H9 (cell line): ENCODE data around the gene ZFYVE27. TPM values are rescaled to one million over a fixed set of nuclear protein-coding genes. Genes with fewer than 3 reads are reported as not detected.

Source experiments
- DNase-seq: peaks from one replicate; pipeline ENCODE4 v3.0.0-alpha.2; 2017
- H2AFZ ChIP-seq: one replicate; pipeline ENCODE4 v1.6.1; 2013; ENCODE audit warnings: mild to moderate bottlenecking, low read length, control low read depth, moderate library complexity
- H2AK5ac ChIP-seq: 2 replicates; pipeline ENCODE4 v1.6.1; 2013; ENCODE audit warnings: low read length, control low read depth, mixed read lengths; ENCODE audit not compliant: insufficient read length
- H2BK120ac ChIP-seq: one replicate; pipeline ENCODE4 v1.6.1; 2013; ENCODE audit warnings: low read depth, mild to moderate bottlenecking, low read length, control low read depth, inconsistent platforms; ENCODE audit not compliant: poor library complexity, severe bottlenecking
- H2BK12ac ChIP-seq: 2 replicates; pipeline ENCODE4 v1.6.1; 2013; ENCODE audit warnings: low read length, control low read depth, mixed read lengths, low read depth; ENCODE audit not compliant: insufficient read length
- H2BK15ac ChIP-seq: 2 replicates; pipeline ENCODE4 v1.6.1; 2013; ENCODE audit warnings: low read depth, low read length, control low read depth
- H2BK20ac ChIP-seq: one replicate; pipeline ENCODE4 v1.6.1; 2013; ENCODE audit warnings: low read depth, mild to moderate bottlenecking, low read length, control low read depth, inconsistent platforms; ENCODE audit not compliant: poor library complexity, severe bottlenecking
- H2BK5ac ChIP-seq: 2 replicates; pipeline ENCODE4 v1.6.1; 2013; ENCODE audit warnings: low read length, control low read depth, mixed read lengths; ENCODE audit not compliant: insufficient read length
- H3K14ac ChIP-seq: 2 replicates; pipeline ENCODE4 v1.6.1; 2013; ENCODE audit warnings: low read length, control low read depth; ENCODE audit not compliant: insufficient read depth
- H3K18ac ChIP-seq: 2 replicates; pipeline ENCODE4 v1.6.1; 2013; ENCODE audit warnings: low read depth, mild to moderate bottlenecking, mixed read lengths, low read length, control low read depth; ENCODE audit not compliant: insufficient read length
- H3K23ac ChIP-seq: 2 replicates; pipeline ENCODE4 v1.6.1; 2013; ENCODE audit warnings: low read length, control low read depth, mixed read lengths, low read depth; ENCODE audit not compliant: insufficient read length
- H3K23me2 ChIP-seq: 2 replicates; pipeline ENCODE4 v1.6.1; 2013; ENCODE audit warnings: low read depth, mild to moderate bottlenecking, mixed read lengths, low read length, control low read depth; ENCODE audit not compliant: insufficient read length, poor library complexity, severe bottlenecking
- H3K27ac ChIP-seq: 2 replicates; pipeline ENCODE4 v1.5.1; 2013; ENCODE audit warnings: low read length, control low read depth, mixed read lengths, low read depth; ENCODE audit not compliant: insufficient read length
- H3K27me3 ChIP-seq: 2 replicates; pipeline ENCODE4 v1.6.1; 2013; ENCODE audit warnings: low read length, control low read depth, inconsistent platforms; ENCODE audit not compliant: insufficient read depth
- H3K4ac ChIP-seq: 2 replicates; pipeline ENCODE4 v1.6.1; 2013; ENCODE audit warnings: low read depth, mild to moderate bottlenecking, control low read depth, inconsistent platforms, low read length, moderate library complexity
- H3K4me1 ChIP-seq: 2 replicates; pipeline ENCODE4 v1.6.1; 2013; ENCODE audit warnings: low read length, control low read depth, inconsistent platforms; ENCODE audit not compliant: insufficient read depth
- H3K4me2 ChIP-seq: 2 replicates; pipeline ENCODE4 v1.6.1; 2013; ENCODE audit warnings: low read length, control low read depth, mixed read lengths; ENCODE audit not compliant: insufficient read length, insufficient read depth
- H3K56ac ChIP-seq: 2 replicates; pipeline ENCODE4 v1.6.1; 2013; ENCODE audit warnings: low read depth, mild to moderate bottlenecking, mixed read lengths, low read length, control low read depth; ENCODE audit not compliant: insufficient read length
- H3K79me1 ChIP-seq: 2 replicates; pipeline ENCODE4 v1.6.1; 2013; ENCODE audit warnings: low read depth, mild to moderate bottlenecking, moderate library complexity, low read length, control low read depth, inconsistent platforms; ENCODE audit not compliant: insufficient read depth, poor library complexity, severe bottlenecking
- H3K79me2 ChIP-seq: 2 replicates; pipeline ENCODE4 v1.6.1; 2013; ENCODE audit warnings: low read length, control low read depth, inconsistent platforms; ENCODE audit not compliant: insufficient read depth
- H3K9ac ChIP-seq: 2 replicates; pipeline ENCODE4 v1.6.1; 2013; ENCODE audit warnings: low read length, control low read depth, mixed read lengths; ENCODE audit not compliant: insufficient read length; ENCODE audit errors: extremely low read depth
- H3K9me3 ChIP-seq: one replicate; pipeline ENCODE4 v1.6.1; 2013; ENCODE audit warnings: low read depth, low read length, inconsistent platforms; ENCODE audit not compliant: control insufficient read depth
- H3T11ph ChIP-seq: one replicate; pipeline ENCODE4 v1.6.1; 2013; ENCODE audit warnings: mild to moderate bottlenecking, low read length, control low read depth, inconsistent platforms
- H4K20me1 ChIP-seq: one replicate; pipeline ENCODE4 v1.6.1; 2013; ENCODE audit not compliant: control insufficient read depth, insufficient read length, insufficient read depth
- H4K5ac ChIP-seq: 2 replicates; pipeline ENCODE4 v1.6.1; 2013; ENCODE audit warnings: low read depth, mild to moderate bottlenecking, mixed read lengths, low read length, control low read depth; ENCODE audit not compliant: insufficient read length
- H4K8ac ChIP-seq: replicated peaks from 2 replicates; pipeline ENCODE4 v1.6.1; 2013; ENCODE audit warnings: low read length, control low read depth, mixed read lengths, low read depth; ENCODE audit not compliant: insufficient read length
- H4K91ac ChIP-seq: 2 replicates; pipeline ENCODE4 v1.6.1; 2013; ENCODE audit warnings: low read depth, mild to moderate bottlenecking, moderate library complexity, mixed read lengths, low read length, control low read depth; ENCODE audit not compliant: insufficient read length
- H3K27ac Mint-ChIP-seq, 3 experiments: 2 replicates in 2 of 3; 3 replicates in 1 of 3; pipeline ENCODE4 v1.8.0; 2020 to 2021; ENCODE audit warnings: mixed read lengths in 3 of 3, mild to moderate bottlenecking in 1 of 3, moderate library complexity in 1 of 3
- H3K27me3 Mint-ChIP-seq: 2 replicates; pipeline ENCODE4 v1.8.0; 2021; ENCODE audit warnings: low read depth, mild to moderate bottlenecking, moderate library complexity, mixed read lengths
- H3K36me3 Mint-ChIP-seq, 3 experiments: 2 replicates in 2 of 3; 3 replicates in 1 of 3; pipeline ENCODE4 v1.8.0; 2020 to 2021; ENCODE audit warnings: low read depth in 3 of 3, mixed read lengths in 3 of 3; ENCODE audit not compliant: insufficient read depth in 1 of 3
- H3K4me1 Mint-ChIP-seq, 2 experiments: 2 replicates each; pipeline ENCODE4 v1.8.0; 2020; ENCODE audit warnings: mixed read lengths in 2 of 2
- H3K4me3 Mint-ChIP-seq, 2 experiments: 2 replicates in 1 of 2; 3 replicates in 1 of 2; pipeline ENCODE4 v1.8.0; 2020 to 2021; ENCODE audit warnings: mild to moderate bottlenecking in 2 of 2, mixed read lengths in 2 of 2, moderate library complexity in 1 of 2
- H3K9me3 Mint-ChIP-seq, 2 experiments: 2 replicates in 1 of 2; 3 replicates in 1 of 2; pipeline ENCODE4 v1.8.0; 2020; ENCODE audit warnings: mild to moderate bottlenecking in 2 of 2, mixed read lengths in 2 of 2, moderate library complexity in 1 of 2
- WGBS: extraction: QIAGEN DNeasy Blood & Tissue Kit; methylation state at CpG from one replicate; pipeline ENCODE4 v1.1.7; 2013; ENCODE audit warnings: missing lambda C conversion rate, low lambda C conversion rate, mixed read lengths; ENCODE audit not compliant: insufficient read length; ENCODE audit errors: extremely low coverage; 5-methylcytosine and 5-hydroxymethylcytosine counted together
- total RNA-seq: library from RNA; stranded (reverse); gene quantifications from 2 replicates; pipeline ENCODE4 v1.2.1, GENCODE V29; 2021
- TF ChIP-seq, protein P1 (sequence below): fragments of 200-600 bp; sonication (generic); conservative IDR thresholded peaks from 3 replicates; pipeline ENCODE4 v1.8.0; 2021; ENCODE audit warnings: antibody characterized with exemption, mild to moderate bottlenecking

The ZFYVE27 gene
- total RNA-seq, 1 experiment from 2014 or later = 33.2 TPM

DNA sequence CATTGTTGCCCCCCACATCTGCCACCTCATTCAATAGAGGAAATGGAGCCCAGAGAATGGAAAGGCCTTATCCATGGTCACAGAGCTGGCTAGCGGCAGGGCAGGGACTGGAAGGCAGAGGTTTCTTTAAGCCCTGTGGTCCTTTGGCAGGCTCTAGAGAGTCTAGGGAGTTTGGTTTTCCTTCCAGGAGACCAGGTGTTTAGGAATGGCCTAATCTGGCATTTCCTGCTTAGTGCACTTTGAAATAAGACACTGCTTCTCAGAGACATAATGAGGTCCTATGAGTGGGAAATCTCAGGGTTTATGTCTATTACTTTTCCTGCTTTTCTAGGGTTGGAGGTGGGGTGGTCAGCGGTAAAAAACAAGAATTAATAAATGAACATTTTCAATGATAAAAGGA lies 17.3 kb upstream of the ZFYVE27 start:
- Histone ChIP-seq H2BK5ac (no peak overlapping the region), H3K4me2 (no peak overlapping the region), H3K23me2 (peaks cover 9% of the 10 kb centered on the region), H4K20me1 (no peaks in the 10 kb centered on the region), H3K9me3 (no peaks in the 10 kb centered on the region), H3K27ac (no peak overlapping the region), H3K14ac (no peak overlapping the region), H2BK12ac (no peak overlapping the region), H2AFZ (no peak overlapping the region), H4K91ac (no peak overlapping the region), H3K79me2 (no peaks in the 10 kb centered on the region), H2AK5ac (no peak overlapping the region), H3T11ph (no peak overlapping the region), H2BK15ac (no peak overlapping the region), H3K4ac (no peak overlapping the region), H3K79me1 (no peaks in the 10 kb centered on the region), H4K5ac (no peak overlapping the region), H3K56ac (no peak overlapping the region), H3K9ac (no peak overlapping the region), H3K23ac (no peak overlapping the region), H4K8ac (no peak overlapping the region), H3K18ac (no peak overlapping the region), H2BK20ac (no peak overlapping the region), H3K4me1 (peaks cover 8% of the 10 kb centered on the region; the same call in 1 of the 2 replicates), H2BK120ac (no peak overlapping the region), H3K27me3 (no peaks in the 10 kb centered on the region)
- no CpG with 5 or more reads among the region's 2 CpGs for WGBS
- no peaks in the 10 kb centered on the region; the same call in 1 of the 2 replicates for H3K27me3 Mint-ChIP-seq
- H3K27ac Mint-ChIP-seq = peak overlapping the region in 2 of 3 experiments; percentile 54 to 94; a peak in 5 of 7 replicates
- TF ChIP-seq, protein P1, sequence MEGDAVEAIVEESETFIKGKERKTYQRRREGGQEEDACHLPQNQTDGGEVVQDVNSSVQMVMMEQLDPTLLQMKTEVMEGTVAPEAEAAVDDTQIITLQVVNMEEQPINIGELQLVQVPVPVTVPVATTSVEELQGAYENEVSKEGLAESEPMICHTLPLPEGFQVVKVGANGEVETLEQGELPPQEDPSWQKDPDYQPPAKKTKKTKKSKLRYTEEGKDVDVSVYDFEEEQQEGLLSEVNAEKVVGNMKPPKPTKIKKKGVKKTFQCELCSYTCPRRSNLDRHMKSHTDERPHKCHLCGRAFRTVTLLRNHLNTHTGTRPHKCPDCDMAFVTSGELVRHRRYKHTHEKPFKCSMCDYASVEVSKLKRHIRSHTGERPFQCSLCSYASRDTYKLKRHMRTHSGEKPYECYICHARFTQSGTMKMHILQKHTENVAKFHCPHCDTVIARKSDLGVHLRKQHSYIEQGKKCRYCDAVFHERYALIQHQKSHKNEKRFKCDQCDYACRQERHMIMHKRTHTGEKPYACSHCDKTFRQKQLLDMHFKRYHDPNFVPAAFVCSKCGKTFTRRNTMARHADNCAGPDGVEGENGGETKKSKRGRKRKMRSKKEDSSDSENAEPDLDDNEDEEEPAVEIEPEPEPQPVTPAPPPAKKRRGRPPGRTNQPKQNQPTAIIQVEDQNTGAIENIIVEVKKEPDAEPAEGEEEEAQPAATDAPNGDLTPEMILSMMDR = no peak
- peaks cover 16 to 43% (median 38%) of the 10 kb centered on the region in 3 experiments for H3K36me3 Mint-ChIP-seq
- no peaks in the 10 kb centered on the region for H3K9me3 Mint-ChIP-seq
- peak overlapping the region in 1 of 2 experiments; percentile 20; a peak in 1 of 5 replicates for H3K4me3 Mint-ChIP-seq
- DNase-seq = no peak
- peaks cover 39 to 45% of the 10 kb centered on the region in 2 experiments for H3K4me1 Mint-ChIP-seq
